G401.6 (cell line): ENCODE measurements around the gene MCCC1.
A peak's percentile ranks its signal among the peaks of the same experiment; 100 is the strongest.
"Not testable (repeated sequence)": the region's sequence is repeated elsewhere in the genome, so short reads cannot be mapped to it uniquely, and the experiment has no call there.

Source experiments
- FAIRE-seq: peaks from 2 replicates; lab custom pipeline; 2012; peaks lifted over from hg19 to GRCh38; lab: Jason Lieb, UNC

The MCCC1 gene

GRCh38 chr3:183099026-183099837 is at the start of gene MCCC1:
Gene MCCC1, minus strand, starts transcription at chr3:183099496. Its CDS starts 56 bp downstream, at chr3:183099440.
- FAIRE-seq = peak; percentile 97

GRCh38 chr3:183148056-183148455 is 48.8 kb upstream of the MCCC1 start:
- no peak for FAIRE-seq

GRCh38 chr3:183144363-183144762 is 45.1 kb upstream of the MCCC1 start:
- no peak for FAIRE-seq

GRCh38 chr3:183142199-183142598 is 42.9 kb upstream of the MCCC1 start:
- no peak for FAIRE-seq

DNA sequence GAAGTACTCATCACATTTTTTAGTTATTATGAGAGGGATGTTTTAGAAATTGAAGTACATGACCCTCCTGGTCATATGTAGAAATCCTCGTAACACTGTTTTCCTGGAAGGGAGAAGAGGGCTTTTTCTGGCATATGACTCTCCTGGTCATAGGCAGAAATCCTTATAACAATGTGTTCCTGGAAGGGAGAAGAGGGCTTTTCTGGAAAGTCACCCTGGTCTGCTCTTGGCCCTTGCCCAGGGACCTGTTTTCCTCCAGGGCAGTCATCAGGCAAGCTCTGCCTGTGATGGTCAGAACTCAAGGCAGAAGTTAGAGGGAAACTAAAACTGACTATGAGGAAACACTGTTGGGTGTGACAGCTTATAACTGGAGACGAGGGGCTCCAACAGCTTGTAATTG is 35.5 kb upstream of the MCCC1 start:
- no peak for FAIRE-seq

- FAIRE-seq = no peak
Observed at GRCh38 chr3:183132409-183132808, 33.1 kb upstream of the MCCC1 start.

- no peak for FAIRE-seq
Observed at GRCh38 chr3:183131735-183132134, 32.4 kb upstream of the MCCC1 start.

DNA sequence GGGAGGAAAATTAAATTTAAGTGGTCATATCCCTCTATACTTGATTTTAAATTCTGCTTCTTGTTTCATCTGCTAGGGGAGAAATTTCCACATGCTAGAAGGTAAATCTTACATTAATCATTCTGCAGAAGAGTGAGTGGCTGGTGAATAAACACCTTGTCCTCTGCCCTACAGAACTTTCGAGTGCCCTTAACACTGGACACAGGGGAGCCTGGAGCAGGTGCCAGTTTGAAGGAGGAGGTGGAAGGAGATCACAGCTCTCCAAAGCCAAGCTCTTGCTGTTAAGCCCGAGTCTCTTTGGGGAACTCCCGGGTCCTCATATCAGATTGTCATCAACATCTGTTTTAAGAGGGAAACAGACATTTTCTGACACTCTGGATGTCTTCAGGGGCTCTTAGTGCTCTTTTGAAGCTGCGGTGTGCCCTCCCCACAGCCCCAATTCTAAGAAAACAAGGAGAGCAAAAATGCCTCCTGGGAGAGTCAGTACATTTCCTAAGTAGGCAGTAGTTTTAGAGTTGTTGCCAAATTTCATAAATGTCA is 32.0 kb upstream of the MCCC1 start:
- no peak for FAIRE-seq

- no peak for FAIRE-seq
Observed at GRCh38 chr3:183129243-183129642, 29.9 kb upstream of the MCCC1 start.

- FAIRE-seq = no peak
Observed at GRCh38 chr3:183128709-183129108, 29.4 kb upstream of the MCCC1 start.

DNA sequence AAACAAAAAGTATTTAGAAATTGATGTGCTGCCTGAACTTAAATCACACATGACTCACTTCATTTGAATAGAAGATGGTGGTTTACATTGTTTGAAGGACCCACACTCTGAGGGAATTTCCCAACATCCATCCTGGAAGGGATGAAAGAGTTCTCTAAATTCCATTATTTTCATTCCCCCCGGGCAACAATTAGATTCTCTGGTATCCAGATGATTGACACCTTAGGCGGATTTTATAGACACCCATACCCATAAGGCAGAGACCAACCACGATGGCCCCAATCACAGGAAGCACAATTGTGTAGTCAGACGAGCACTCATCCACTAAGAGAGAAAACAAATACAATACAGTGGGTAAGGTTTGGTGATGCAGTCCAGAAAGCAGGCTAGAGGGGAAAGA is 24.6 kb upstream of the MCCC1 start:
- no peak for FAIRE-seq

DNA sequence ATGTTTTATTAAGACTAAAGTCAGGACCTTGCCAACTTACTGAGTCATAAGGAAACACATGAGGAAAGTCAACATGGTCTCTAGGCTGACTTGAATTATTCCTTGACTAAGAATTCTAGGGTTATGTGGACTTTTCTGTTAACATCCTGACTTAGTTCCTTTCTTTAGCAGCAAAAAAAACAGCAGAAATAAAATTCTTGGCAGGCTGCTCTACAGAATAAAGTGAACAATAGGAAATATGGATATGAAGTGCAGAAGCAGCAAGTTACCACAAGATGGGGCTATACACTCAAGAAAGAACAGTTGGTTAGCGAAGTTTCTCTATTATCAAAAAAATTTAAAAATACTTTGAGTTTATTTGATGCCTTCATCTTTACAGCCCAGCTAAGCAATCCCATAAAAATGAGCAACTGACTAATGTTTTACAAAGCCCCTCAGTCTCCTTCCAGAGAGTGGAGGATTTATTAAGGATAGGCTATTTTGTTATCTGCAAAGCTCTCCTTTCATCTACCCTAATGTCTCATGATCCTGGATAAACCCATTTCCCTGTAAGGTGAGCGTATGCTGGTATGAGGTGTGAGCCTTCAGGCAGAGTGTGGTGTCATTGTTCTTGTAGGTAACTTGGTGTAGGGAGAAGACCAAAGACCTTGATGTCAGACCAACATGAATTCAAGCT is 23.1 kb upstream of the MCCC1 start:
- FAIRE-seq = peak; percentile 94

DNA sequence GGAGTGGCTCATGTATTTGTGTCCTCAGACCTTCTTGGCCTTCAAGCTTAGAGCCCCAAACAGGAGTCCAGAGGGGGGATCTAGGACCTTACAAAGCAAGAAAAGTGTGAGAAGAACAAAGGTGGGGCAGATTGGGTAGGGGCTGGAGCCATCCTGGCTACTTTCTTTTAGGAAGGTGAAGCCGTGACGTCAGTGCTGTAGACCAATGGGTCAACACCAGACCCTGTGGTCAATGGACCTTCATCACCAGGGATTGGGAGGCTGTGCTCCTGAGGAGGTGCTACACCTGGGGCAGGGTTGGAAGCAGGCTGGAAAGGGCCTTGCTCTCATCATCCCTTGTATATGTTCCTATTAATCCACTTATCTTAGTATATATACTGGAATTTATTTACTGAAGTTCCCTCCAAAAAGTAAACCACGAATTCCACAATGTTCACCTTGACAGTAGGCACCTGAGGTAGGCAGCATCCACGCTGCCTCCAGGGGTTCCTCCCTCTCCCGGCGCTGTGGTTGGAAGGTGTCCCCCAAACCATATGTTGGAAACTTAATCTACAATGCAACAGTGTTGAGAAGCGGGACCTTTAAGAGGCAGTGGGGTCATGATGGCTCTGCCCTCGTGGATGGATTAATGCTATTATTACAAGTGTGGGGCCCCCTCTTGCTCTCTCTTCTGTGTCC is 21.4 kb upstream of the MCCC1 start:
- FAIRE-seq = no peak

GRCh38 chr3:183117056-183117455 is 17.8 kb upstream of the MCCC1 start:
- no peak for FAIRE-seq

DNA sequence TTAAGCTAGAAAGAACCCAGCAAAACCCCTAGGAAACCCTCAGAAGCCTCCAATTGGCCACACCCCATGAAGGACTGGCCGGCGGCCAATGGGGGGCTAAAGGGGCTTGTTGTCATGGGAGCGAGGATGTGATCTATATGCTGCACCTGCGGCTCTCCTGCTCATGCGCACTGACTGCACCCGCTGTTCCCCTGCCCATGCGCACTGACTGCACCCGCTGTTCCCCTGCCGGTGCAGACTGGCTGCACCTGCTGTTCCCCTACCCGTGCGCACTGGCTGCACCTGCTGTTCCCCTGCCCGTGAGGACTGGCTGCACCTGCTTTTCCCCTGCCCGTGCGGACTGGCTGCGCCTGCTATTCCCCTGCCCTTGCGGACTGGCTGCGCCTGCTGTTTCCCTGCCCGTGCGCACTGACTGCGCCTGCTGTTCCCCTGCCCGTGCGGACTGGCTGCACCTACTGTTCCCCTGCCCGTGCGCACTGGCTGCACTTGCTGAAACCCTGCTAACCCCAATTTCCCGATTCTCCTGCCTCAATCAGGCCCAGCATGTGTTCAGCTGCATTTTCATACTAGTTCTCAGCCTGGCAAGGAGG is 16.8 kb upstream of the MCCC1 start:
- FAIRE-seq = no peak

- no peak for FAIRE-seq
Observed at GRCh38 chr3:183114384-183115178, 15.3 kb upstream of the MCCC1 start.

DNA sequence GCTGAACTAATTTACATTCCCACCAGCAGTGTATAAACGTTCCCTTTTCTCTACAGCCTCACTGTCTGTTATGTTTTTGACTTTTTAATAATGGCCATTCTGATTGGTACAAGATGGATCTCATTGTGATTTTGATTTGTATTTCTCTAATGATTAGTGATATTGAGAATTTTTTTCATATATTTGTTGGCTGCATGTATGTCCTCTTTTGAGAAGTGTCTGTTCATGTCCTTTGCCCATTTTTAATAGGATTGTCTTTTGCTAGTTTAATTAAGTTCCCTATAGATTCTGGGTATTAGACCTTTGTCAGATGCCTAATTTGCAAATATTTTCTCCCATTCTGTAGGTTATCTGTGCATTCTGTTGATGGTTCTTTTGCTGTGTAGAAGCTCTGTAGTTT is 10.6 kb upstream of the MCCC1 start:
- FAIRE-seq = not testable (repeated sequence)

DNA sequence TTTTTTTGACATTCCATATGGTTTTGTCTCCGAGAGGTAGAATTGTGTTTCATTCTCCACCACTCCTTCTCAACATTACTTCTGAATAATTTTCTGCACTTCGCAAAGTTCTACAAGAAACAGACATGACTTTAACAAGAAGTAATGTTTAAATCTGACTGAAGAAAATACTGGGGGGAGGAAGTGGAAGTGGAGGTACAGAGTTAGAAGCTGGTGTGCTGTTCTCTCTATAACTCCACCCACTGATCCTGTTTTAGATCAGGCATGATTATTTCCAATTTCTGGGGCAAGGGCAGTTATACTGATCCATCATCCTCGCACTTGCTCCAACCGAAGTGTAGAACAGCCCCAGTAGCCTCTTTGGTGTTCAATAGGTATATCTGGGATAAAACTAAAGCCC is 9.2 kb upstream of the MCCC1 start:
- no peak for FAIRE-seq

DNA sequence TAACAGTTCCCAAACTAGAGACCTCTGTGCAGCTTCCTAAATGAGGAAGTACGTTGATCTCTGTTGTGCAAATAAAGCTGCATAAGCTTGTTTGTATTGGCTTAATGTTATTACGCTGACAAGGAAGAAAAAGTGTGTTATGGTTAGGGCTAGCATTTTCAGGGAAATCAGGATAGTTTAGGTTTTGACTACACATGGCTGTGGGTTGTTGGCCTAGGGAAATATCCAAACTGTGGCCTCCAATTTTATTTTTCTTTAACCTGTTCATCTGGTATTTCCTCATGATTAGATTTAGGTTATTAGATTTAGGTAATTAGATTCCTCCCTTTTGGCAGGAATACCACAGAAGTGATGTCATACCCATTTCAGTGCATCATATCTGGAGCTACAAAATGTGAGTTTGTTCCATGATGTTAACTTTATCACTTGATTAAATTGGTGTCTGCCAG is 8.7 kb upstream of the MCCC1 start:
- no peak for FAIRE-seq

DNA sequence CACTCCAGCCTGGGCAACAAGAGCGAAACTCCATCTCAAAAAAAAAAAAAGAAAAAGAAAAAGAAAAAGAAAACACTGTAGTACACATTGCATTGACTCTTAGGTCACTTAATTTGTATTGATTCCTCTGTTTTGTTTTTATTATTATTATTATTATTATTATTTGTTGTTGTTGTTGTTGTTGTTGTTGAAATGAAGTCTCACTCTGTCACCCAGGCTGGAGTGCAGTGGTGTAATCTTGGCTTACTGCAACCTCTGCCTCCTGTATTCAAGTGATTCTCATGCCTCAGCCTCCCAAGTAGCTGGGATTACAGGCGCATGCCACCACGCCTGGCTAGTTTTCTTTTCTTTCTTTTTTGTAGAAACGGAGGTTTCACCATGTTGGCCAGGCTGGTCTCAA is 8.1 kb upstream of the MCCC1 start:
- not testable (repeated sequence) for FAIRE-seq

GRCh38 chr3:183106635-183107034 is 7.3 kb upstream of the MCCC1 start:
- FAIRE-seq = no peak

DNA sequence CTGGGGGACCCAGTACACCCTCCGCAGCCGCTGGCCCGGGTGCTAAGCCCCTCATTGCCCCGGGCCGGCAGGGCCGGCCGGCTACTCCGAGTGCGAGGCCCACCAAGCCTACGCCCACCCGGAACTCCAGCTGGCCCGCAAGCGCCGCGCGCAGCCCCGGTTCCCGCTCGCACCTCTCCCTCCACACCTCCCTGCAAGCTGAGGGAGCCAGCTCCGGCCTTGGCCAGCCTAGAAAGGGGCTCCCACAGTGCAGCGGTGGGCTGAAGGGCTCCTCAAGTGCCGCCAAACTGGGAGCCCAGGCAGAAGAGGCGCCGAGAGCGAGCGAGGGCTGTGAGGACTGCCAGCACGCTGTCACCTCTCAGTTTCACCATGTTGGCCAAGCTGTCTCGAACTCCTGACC is 4.7 kb upstream of the MCCC1 start:
- FAIRE-seq = not testable (repeated sequence)
